HEK293 (cell line): ENCODE results near the gene KRT79.

ENCODE experiments used
- CTCF ChIA-PET: fragments of 350-600 bp; formaldehyde crosslinking; extraction: SDS; loops from one replicate; lab custom pipeline; 2021; ENCODE audit warnings: antibody characterized with exemption; lab: Yijun Ruan, JAX
- POLR2A ChIA-PET: fragments of 300-600 bp; formaldehyde crosslinking; extraction: SDS; loops from one replicate; lab custom pipeline; 2020; ENCODE audit warnings: antibody characterized with exemption, inconsistent platforms; lab: Yijun Ruan, JAX
- H3K27ac ChIP-seq: fragments of 200-500 bp; sonication (Bioruptor generic); 2 replicates; pipeline ENCODE4 v1.5.1; 2014; ENCODE audit warnings: low read depth, low read length, control low read depth, inconsistent platforms; ENCODE audit errors: extremely low read depth
- H3K36me3 ChIP-seq, 2 experiments: fragments of 200-500 bp in 1 of 2; sonication (Bioruptor generic) in 1 of 2; 1 replicate in 1 of 2; 2 replicates in 1 of 2; pipeline ENCODE4 v1.5.1; 2014 to 2017; ENCODE audit warnings: inconsistent platforms in 2 of 2, low read length in 2 of 2; ENCODE audit not compliant: control insufficient read depth in 2 of 2, insufficient read depth in 1 of 2
- H3K4me1 ChIP-seq: fragments of 200-500 bp; sonication (Bioruptor generic); 2 replicates; pipeline ENCODE4 v1.5.1; 2014; ENCODE audit warnings: mild to moderate bottlenecking, low read length, inconsistent platforms; ENCODE audit not compliant: control insufficient read depth, insufficient read depth
- H3K4me3 ChIP-seq: 2 replicates; pipeline ENCODE4 v1.5.1; 2011; ENCODE audit warnings: low read depth, mild to moderate bottlenecking, control low read depth, low read length, moderate library complexity
- H3K9me3 ChIP-seq: fragments of 200-500 bp; sonication (Bioruptor generic); 2 replicates; pipeline ENCODE4 v1.5.1; 2014; ENCODE audit warnings: low read depth, low read length, inconsistent platforms; ENCODE audit not compliant: control insufficient read depth, insufficient read depth
- ATF2 ChIP-seq: fragments of 450-650 bp; formaldehyde crosslinking; IDR thresholded peaks from 2 replicates; pipeline ENCODE4 v1.5.1; 2016; ENCODE audit warnings: missing biosample characterization, missing genetic modification characterization, low read depth
- BCL11B ChIP-seq: fragments of 450-650 bp; formaldehyde crosslinking; IDR thresholded peaks from 2 replicates; pipeline ENCODE4 v1.5.1; 2016; ENCODE audit warnings: low read depth, missing biosample characterization, missing genetic modification characterization
- EGR2 ChIP-seq: fragments of 450-650 bp; formaldehyde crosslinking; IDR thresholded peaks from 2 replicates; pipeline ENCODE4 v1.5.1; 2016; ENCODE audit warnings: low read depth, missing biosample characterization, missing genetic modification characterization
- FEZF1 ChIP-seq: fragments of 450-650 bp; formaldehyde crosslinking; IDR thresholded peaks from 2 replicates; pipeline ENCODE4 v1.5.1; 2016; ENCODE audit warnings: missing biosample characterization, missing genetic modification characterization
- KLF9 ChIP-seq: fragments of 450-650 bp; formaldehyde crosslinking; IDR thresholded peaks from 2 replicates; pipeline ENCODE4 v1.5.1; 2016; ENCODE audit warnings: missing biosample characterization, missing genetic modification characterization, low read depth
- ZBTB17 ChIP-seq: fragments of 450-650 bp; formaldehyde crosslinking; IDR thresholded peaks from 2 replicates; pipeline ENCODE4 v1.5.1; 2016; ENCODE audit warnings: missing biosample characterization, missing genetic modification characterization
- ZFHX2 ChIP-seq: fragments of 450-650 bp; formaldehyde crosslinking; conservative IDR thresholded peaks from 2 replicates; pipeline ENCODE4 v1.5.1; 2016; ENCODE audit warnings: missing biosample characterization, missing genetic modification characterization
- ZFP69B ChIP-seq: fragments of 450-650 bp; formaldehyde crosslinking; IDR thresholded peaks from 2 replicates; pipeline ENCODE4 v1.5.1; 2016; ENCODE audit warnings: missing biosample characterization, missing genetic modification characterization
- ZNF132 ChIP-seq: fragments of 450-650 bp; formaldehyde crosslinking; IDR thresholded peaks from 2 replicates; pipeline ENCODE4 v1.5.1; 2017; ENCODE audit warnings: missing biosample characterization, missing genetic modification characterization, borderline replicate concordance
- ZNF19 ChIP-seq: fragments of 450-650 bp; formaldehyde crosslinking; IDR thresholded peaks from 2 replicates; pipeline ENCODE4; 2016; ENCODE audit warnings: missing biosample characterization, missing genetic modification characterization, low read depth
- ZNF221 ChIP-seq: fragments of 450-650 bp; formaldehyde crosslinking; IDR thresholded peaks from 2 replicates; pipeline ENCODE4 v1.5.1; 2017; ENCODE audit warnings: missing biosample characterization, missing genetic modification characterization, borderline replicate concordance
- ZNF354C ChIP-seq: fragments of 450-650 bp; formaldehyde crosslinking; IDR thresholded peaks from 2 replicates; pipeline ENCODE4 v1.5.1; 2016; ENCODE audit warnings: missing biosample characterization, missing genetic modification characterization, low read depth, borderline replicate concordance
- ZNF433 ChIP-seq: fragments of 450-650 bp; formaldehyde crosslinking; IDR thresholded peaks from 2 replicates; pipeline ENCODE4 v1.5.1; 2016; ENCODE audit warnings: missing biosample characterization, missing genetic modification characterization, low read depth
- ZNF473 ChIP-seq: fragments of 450-650 bp; formaldehyde crosslinking; IDR thresholded peaks from 2 replicates; pipeline ENCODE4 v1.5.1; 2017; ENCODE audit warnings: missing biosample characterization, missing genetic modification characterization
- ZNF626 ChIP-seq: fragments of 450-650 bp; sonication (Bioruptor Pico); formaldehyde crosslinking; IDR thresholded peaks from 2 replicates; pipeline ENCODE4 v1.5.1; 2018; ENCODE audit warnings: missing biosample characterization, missing genetic modification characterization, inconsistent platforms
- ZNF664 ChIP-seq: fragments of 450-650 bp; formaldehyde crosslinking; IDR thresholded peaks from 2 replicates; pipeline ENCODE4 v1.5.1; 2016; ENCODE audit warnings: missing biosample characterization, missing genetic modification characterization

KRT79 gene

GRCh38 chr12:52790427-52791270 is 43.5 kb downstream of the KRT79 start:
- ChIA-PET POLR2A (no interaction called here), CTCF (interaction anchor here (0.5 to 1.2 kb wide), 4 partner anchors 9 to 663 kb away, joined by 3 to 4 read pairs (median 4); partner anchors contain the start of gene KRT77)
- Histone ChIP-seq H3K4me3 (no peak overlapping the region), H3K36me3 (no peaks in the 10 kb centered on the region), H3K4me1 (no peaks in the 10 kb centered on the region; the same call in 1 of the 2 replicates), H3K27ac (no peak overlapping the region), H3K9me3 (no peaks in the 10 kb centered on the region)
- TF ChIP-seq KLF9 (tag by site-specific recombination) = no peak
- TF ChIP-seq ZNF626 (tag by site-specific recombination) = no peak
- TF ChIP-seq ZNF433 (tag by site-specific recombination) = no peak
- 0 out of 2 replicates have a peak, but pooled peaks have one; percentile 46 for TF ChIP-seq ZNF664 (tag by site-specific recombination)

GRCh38 chr12:52789637-52790426 is 44.3 kb downstream of the KRT79 start:
- ChIA-PET POLR2A (no interaction called here), CTCF (interaction anchor here (1.2 kb wide), 1 partner anchor 10 kb away, joined by 4 read pairs; no protein-coding TSS in a partner anchor)
- no peak overlapping the region for H3K27ac ChIP-seq
- no peaks in the 10 kb centered on the region for H3K36me3 ChIP-seq
- no peak overlapping the region for H3K4me3 ChIP-seq
- H3K9me3 ChIP-seq = no peaks in the 10 kb centered on the region
- TF ChIP-seq EGR2 (peak; percentile 54; the same call in 1 of the 2 replicates), ZFHX2 (tag by site-specific recombination) (peak; percentile 34; the same call in 1 of the 2 replicates), ZNF221 (tag by site-specific recombination) (no peak), ATF2 (tag by site-specific recombination) (no peak), ZBTB17 (tag by site-specific recombination) (no peak)
- H3K4me1 ChIP-seq = no peaks in the 10 kb centered on the region; the same call in 1 of the 2 replicates

- Histone ChIP-seq H3K9me3 (no peaks in the 10 kb centered on the region), H3K4me3 (no peak overlapping the region), H3K4me1 (no peaks in the 10 kb centered on the region; the same call in 1 of the 2 replicates), H3K27ac (no peak overlapping the region), H3K36me3 (no peaks in the 10 kb centered on the region)
- ChIA-PET POLR2A (no interaction called here), CTCF (interaction anchor here (1.2 kb wide), 1 partner anchor 11 kb away, joined by 4 read pairs; no protein-coding TSS in a partner anchor)
- no peak for TF ChIP-seq ZNF473
- no peak for TF ChIP-seq ZFHX2 (tag by site-specific recombination)
- no peak for TF ChIP-seq ZNF132 (tag by site-specific recombination)
- TF ChIP-seq ZFP69B (tag by site-specific recombination) = no peak
- no peak for TF ChIP-seq ZNF19 (tag by site-specific recombination)
- TF ChIP-seq BCL11B (tag by site-specific recombination) = no peak
- TF ChIP-seq FEZF1 (tag by site-specific recombination) = no peak
- TF ChIP-seq ZNF354C = no peak
Measured at GRCh38 chr12:52788876-52789636, 45.1 kb downstream of the KRT79 start.
